GM19324 (cell line): Measurements from ENCODE around the gene GGNBP2.
"Not testable (repeated sequence)": the region's sequence is repeated elsewhere in the genome, so short reads cannot be mapped to it uniquely, and the experiment has no call there.

ENCODE experiments used
- ATAC-seq: cut with Tn5 transposase; IDR thresholded peaks from one replicate; pipeline ENCODE4 v1.9.1; 2021; ENCODE audit warnings: mild to moderate bottlenecking, moderate library complexity; ENCODE audit not compliant: unreplicated experiment, low FRiP score

The GGNBP2 gene

DNA sequence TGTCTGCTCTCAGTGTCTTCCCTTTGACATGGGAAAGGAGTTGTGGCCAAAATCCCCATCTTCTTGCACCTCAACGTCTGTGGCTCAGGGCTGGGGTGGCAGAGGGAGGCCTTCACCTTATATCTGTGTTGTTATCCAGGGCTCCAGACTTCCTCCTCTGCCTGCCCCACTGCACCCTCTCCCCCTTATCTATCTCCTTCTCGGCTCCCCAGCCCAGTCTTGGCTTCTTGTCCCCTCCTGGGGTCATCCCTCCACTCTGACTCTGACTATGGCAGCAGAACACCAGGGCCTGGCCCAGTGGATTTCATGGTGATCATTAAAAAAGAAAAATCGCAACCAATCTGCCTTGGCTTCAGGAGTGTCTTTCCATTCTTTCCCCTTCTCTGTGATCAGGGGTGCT lies 55.7 kb downstream of the GGNBP2 start:
- ATAC-seq, result no peak

DNA sequence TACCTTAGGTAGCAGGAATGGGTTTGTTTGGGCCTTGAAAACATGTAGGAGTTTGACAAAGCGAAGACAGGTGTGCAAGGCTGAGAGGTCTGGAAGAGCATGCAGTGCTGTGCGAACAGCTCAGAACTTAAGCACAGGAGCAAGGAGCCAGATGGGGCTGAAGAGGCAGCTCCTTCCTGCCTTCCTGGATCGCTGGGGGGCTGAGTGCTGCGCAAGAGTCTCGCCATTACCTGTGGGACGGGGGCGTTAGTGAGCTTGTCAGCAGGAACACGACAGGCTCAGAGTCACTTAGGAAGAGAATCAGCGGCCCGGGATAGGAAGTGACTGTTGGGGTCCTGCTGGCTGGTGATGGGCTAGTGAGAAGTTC lies 56.2 kb downstream of the GGNBP2 start:
- ATAC-seq, result peak; percentile 1

DNA sequence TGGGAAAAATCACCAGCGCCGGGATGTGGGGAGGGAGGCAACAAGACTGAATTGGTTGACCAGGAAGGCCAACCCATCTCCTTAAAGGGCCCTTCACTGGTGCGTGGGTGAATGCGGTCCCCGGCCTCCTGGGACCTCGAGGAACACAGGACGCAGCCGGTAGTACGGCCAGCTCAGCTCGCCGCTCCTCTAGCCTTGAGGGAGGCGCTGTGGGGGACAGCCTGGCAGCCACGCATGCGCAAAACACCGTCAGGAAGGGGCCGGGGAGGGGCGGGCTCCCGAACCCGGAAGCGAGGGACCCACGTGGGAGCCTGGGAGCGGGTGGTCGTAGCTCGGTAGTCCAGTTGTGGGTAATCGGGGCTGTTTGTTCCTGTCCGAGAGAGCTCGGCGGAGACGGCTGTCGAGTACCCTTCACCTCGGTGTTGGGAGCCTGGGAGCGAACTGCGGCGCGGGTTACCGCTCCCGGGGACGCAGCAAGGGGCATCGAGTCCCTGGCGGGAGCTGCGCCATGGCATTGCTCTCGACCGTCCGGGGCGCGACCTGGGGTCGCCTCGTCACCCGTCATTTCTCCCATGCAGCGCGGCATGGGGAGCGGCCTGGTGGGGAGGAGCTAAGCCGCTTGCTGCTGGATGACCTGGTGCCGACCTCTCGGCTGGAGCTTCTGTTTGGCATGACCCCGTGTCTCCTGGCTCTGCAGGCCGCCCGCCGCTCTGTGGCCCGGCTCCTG lies 56.7 kb downstream of the GGNBP2 start, which contains the start of gene MRM1:
Gene MRM1 (plus strand): TSS at position 281 of the 727 bp plus-strand sequence. CDS start 228 bp downstream, at position 509.
- ATAC-seq, result peak; percentile 77

DNA sequence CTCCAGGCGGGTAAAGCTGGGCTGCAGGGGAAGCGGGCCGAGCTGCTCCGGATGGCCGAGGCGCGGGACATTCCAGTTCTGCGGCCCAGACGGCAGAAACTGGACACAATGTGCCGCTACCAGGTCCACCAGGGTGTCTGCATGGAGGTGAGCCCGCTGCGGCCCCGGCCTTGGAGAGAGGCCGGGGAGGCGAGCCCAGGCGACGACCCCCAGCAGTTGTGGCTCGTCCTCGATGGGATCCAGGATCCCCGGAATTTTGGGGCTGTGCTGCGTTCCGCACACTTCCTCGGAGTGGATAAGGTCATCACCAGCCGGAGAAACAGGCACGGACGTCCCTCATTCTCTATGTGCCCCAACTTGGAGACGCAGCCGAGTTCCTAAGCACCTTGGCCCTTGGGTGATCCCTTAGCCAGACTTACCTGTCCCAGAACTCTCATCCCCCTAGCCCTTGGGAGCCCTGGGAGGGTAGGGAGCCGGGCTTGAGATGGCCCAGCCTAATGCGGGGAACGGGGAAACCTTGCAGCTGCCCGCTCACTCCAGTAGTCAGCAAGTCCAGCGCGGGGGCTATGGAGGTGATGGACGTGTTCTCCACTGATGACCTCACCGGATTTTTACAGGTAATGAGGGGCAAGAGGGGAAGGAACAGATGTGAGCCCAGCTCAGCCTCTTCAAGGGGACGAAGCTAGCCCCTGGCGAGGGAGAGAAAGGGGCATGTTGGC lies 57.5 kb downstream of the GGNBP2 start:
- ATAC-seq, result no peak

DNA sequence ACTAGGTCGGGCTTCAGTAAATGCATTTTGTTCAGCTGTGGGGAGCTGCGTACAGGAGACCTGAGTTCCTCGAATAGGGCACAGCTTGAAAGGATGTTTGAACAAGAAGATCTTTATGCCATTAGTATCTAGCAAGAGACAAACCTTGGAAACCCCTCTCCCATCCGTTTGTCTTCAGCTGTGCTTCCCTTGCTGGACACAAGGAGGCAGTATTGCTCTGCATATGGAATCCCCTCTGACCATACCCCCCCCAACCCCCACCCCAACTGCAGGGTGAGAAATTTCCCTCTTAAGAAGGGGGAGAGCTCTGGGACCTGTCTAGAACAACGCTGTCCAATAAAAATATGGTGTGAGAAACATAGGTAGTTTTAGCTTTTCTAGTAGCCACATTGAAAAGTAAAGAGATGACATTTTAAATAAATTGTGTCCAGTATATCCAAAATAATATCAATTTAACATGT lies 58.2 kb downstream of the GGNBP2 start:
- no peak for ATAC-seq

DNA sequence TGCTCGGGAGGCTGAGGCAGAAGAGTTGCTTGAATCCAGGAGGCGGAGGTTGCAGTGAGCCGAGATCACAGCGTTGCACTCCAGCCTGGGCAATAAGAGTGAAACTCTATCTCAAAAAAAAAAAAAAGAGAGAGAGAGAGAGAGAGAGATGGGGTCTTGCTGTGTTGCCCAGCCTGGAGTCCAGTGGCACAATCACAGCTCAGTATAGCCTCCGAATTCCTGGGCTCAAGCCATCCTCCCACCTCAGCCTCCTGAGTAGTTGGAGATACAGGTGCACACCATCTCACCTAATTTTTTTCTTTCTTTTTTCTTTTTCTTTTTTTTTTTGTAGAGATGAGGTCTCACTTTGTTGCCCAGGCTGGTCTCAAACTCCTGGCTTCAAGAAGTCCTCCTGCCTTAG lies 60.3 kb downstream of the GGNBP2 start:
- ATAC-seq, result not testable (repeated sequence)

DNA sequence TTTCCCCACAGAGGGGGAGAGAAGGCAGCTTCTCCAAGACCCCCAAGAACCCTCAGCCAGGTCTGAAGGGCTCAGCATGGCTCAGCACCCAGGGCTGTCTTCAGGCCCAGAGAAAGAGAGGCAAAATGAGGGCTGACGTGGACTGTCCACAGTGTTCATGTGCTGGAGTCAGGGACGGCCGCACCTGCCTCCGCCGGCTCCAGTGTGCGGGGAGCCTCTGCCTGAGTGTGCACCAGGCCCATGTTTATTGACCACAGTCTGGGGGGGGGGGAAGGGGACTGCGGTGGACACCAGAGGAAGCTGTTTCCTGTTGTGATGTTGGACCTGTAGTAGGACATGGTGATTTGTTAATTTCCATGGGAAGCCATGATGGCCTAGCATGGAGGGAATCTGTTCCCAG lies 63.6 kb downstream of the GGNBP2 start:
- no peak for ATAC-seq

DNA sequence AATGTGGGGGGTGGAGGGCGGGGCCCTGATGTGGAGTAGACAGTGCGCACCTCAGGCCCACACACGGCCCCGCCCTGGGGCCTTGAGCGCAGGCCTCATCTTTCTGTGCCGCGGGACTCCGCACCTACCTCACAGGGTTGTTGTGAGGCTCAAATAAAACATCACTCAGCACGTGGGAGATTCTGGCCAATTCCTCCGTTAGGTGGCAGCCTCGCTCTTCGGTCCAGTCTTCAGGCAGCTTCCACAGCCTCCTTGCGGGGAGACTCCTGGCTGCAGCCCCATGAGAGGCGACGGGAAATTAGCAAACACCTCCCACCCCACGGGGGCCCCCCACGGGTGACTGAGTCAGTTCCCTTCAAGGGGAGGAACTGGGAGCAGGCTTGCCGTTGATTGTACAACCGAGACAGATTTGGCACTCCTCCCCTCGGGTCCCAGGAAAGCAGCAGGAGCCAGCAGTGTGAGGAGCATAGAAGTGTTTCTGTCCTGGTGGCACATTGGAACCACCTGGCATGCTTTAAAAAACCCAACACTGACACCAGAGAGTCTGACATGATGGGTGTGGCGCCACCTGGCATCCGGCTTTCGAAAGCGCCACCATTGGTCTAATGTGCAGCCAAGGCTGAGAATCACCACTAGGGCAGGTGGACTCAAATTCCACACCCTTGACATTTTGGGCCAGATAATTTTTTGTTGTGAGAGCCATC lies 64.2 kb downstream of the GGNBP2 start:
- ATAC-seq, result no peak

DNA sequence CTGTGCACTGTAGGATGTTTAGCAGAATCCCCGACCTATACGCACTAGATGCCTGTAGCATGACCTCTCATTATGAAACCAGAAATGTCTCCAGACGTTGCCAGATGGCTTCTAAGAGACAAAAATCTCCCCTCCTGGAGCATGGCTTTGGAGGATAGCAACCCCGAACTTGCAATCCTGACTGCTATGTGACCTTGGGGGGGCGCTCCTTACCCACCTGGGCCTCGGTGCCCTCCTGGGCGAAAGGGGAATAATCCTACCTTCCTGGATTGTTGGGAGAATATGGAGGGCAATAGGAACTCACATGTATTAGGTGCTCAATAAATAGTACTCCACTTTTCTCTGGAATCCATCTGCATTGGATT lies 64.8 kb downstream of the GGNBP2 start:
- ATAC-seq, result no peak

DNA sequence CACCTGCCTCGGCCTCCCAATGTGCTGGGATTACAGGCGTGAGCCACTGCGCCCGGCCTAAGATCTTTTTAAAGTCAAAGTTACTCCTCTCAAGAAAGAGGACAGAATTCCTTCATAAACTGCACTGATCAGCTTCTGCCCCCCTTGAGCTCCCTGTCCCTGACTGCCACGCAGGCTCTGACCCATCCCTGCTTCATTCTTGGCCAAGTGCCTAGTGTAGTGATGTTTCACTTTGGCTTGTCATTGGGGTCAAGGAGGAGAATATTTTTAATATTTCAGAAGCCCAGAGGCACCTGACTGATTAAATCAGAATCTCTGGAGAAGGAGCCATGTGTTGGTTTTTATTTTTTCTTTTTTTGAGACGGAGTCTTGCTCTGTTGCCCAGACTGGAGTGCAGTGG lies 65.8 kb downstream of the GGNBP2 start:
- ATAC-seq, result no peak

DNA sequence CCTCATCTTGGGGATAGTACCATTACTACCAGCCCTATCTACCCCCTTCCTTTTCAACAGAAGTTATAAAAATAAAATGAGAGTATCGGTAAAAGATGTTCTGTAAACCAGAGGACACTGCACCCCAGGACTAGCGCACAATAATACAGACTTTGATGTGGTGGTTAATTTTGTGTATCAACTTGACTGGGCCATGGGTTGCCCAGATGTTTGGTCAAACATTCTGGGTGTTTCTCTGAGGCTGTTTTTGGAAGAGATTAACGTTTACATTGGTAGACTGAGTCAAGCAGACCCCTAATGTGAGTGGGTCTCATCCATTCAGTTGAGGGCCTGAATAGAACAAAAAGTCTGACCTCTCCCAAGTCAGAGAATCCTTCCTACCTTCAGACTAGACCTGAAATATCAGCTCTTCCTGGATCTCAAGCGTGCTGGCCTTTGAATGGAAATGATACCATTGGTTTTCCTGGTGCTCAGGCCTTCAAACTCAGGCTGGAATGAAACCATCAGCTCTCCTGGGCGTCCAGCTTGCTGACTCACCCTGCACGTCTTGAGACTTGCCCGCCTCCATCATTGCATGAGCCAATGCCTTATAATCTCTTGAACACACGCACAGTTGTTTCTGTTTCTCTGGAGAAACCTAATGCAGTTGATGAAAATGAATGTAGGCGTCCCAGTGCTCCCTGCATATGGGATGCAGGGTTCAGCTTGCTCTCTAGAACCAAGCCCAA lies 66.8 kb downstream of the GGNBP2 start:
- no peak for ATAC-seq

DNA sequence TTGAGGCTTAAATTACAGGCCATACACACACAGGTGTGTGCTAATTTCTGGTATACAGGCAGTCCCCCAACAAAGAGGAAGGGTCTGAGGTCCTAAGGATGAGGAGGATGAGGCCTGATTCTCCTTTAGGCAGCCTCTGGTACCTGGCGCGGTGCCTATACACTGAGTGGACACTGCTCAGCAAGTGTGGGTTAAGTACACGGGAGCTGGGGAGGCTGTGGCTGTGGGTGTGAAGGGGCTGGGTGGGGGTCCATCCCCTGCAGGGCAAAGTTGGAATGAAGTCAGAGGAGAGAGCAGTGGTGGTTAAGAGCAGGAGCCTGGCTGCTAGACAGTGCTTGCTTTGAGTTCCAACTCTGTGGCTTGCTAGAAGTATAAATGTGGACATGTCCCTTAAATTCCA lies 67.6 kb downstream of the GGNBP2 start:
- no peak for ATAC-seq

DNA sequence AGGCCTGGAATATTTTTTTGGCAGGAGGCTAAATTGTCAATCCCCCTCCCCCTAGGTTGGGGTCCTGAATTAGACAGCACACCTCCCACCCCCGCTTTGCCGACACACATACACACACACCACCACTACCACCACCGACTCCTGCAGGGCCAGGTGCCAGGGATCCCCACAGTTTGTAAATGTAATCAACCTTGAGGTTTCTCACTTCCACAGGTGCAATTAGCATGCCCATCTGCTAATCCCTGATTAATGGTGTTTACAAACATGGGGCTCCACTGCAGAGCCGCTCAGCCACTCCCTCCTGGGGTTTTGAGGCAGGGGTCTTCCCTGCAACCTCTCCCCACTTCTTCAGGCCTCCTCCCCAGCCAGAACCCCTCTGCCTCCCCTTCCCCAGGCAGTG lies 68.4 kb downstream of the GGNBP2 start:
- ATAC-seq, result no peak

DNA sequence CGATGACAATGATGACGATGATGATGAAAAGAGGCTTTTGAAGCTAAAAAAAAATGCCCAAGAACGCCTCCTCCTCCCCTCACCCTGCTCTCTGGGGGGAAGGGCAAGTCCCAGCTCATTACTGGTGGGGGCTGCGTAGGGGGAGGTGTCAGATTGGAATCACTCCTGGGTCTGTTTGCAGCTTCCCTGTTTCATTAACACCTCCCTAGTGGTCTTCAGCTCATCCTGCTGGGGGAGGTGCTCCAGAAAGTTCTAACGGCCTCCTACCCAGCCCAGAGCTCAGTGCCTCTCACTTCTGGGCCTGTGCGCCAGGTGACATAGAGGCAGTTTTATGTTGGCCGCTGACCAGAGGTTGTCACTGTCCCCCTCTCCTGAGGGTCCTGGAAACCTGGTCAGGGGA lies 69.4 kb downstream of the GGNBP2 start:
- no peak for ATAC-seq

DNA sequence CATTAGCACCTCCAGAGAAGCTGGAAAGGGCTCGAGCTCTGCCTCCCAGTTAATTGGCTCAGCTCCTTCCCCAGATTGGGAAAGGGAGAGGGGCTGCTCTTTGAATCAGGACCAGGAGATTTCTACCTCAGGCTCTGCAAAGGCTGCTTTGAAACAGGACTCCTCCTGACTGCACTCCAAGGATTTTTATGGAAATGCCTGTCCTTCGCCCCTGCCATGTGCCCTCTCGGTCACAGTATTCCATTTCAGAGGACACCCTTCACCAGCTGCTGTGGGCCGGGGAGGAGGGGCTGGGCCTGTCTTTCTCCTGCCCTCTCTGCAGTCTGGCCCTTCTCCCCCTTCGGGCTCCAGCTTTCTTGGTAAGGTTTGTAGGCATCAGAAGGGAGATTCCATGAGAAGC lies 70.2 kb downstream of the GGNBP2 start:
- ATAC-seq, result no peak

DNA sequence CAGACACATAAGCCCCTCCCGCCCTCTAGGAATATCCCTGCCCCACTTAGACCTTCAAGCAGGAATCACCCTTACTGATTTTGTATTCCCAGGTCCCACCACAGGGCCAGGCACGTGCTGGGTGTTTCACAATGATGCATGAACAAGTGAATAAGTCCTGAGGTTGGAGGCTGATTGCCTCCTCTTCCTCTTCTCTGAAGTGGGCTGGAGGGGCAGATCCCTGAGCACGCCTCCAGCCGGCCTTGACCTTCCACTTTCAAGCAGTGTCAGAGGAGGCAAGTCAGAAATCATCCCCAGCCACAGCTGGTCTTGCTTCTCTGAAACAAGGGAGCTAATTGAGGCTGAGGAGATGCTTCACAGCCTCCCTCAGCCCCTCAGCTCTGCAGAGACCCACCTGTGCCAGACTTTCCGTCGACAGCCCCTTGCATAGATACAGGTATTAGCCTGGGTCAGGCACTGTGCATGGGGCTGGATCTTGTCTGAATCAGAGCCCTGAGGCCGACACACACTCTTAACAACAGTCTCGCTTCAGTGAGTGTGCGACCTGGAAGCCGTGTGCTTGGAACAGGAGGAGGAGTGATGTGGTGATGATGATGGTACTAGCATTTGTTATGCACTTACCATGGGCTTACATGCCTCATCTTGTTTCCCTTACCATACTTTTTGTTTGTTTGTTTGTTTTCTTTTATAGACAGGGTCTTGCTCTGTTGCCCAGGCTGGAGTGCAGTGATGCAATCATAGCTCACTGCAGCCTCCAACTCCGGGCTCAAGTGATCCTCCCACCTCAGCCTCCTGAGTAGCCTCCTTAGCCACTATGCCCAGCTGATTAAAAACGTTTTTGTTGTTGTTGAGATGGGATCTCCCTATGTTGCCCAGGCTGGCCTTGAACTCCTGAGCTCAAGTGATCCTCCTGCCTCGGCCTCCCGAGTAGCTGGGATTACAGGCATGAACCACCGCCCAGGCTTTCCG lies 71.6 kb downstream of the GGNBP2 start:
- no peak for ATAC-seq

DNA sequence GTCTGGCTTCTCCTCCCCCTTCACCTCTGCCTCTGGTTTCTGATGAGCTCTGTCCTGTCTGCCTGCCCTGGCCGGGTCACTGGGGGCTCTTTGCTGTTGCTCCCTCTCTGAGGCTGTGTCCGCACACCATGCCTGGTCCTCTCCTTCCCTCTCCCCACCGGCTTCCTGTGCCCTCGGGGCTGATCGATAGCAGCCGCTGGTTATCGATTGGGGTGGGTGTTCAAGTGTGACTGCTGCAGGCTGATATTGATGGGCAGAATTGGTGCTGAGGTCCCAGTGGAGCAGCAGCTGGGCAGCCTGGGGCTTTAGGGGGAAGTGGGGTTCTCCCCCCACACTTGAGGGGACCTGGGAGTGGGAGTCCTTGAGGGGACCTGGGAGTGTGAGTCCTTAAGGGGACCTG lies 73.1 kb downstream of the GGNBP2 start:
- no peak for ATAC-seq

DNA sequence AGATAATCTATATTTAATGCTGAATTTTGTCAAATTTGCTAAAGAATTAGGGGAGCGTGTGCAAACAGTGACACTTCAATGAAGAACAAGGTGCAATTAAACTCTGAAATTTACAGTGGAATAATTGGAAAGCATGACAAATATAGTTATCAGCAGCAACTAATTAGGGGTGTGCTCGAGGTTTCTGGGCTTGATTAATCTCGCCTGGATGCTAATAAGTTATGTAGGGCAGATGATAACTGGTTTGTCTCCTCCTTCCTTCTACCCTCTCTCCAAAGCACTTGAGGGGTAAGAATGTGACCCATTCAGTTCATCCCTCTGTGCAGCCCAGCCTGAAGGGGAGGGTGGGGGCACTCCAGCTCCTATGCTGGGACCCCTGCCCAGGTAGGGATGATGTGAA lies 78.6 kb downstream of the GGNBP2 start:
- ATAC-seq, result no peak

DNA sequence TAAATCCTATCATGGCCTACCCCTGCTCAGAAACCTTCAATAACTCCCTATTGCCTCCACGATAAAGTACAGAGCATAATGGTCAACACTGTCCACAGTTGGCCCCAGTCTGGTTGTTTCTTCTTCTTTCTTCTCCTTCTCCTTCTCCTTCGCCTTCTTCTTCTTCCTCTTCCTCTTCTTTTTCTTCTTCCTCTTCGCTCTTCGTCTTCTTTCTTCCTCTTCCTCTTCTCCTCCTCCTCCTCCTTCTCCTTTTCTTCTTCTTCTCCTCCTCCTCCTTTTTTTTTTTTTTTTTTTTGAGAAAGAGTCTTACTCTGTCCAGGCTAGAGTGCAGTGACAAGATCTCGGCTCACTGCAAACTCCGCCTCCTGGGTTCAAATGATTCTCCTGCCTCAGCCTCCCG lies 80.5 kb downstream of the GGNBP2 start:
- ATAC-seq, result no peak

DNA sequence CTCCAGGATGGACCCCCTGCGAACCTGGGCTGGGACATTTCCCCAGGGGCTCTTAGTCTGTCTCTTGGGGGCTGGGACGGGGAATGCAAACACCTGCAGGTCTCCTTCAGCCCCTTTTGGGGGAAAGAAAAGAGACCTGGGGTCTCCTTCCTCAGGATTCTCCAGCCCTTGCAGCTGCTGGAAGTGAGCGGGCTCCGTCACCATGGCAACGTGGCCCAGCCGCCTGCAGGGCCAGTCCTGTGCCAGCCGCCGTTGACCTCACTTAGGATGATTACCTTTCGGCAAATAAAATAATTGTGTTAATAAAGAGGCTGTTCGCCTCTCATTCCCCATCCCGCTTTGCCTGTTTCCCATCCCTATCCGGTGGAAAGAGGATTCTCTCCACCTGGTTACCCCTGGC lies 82.4 kb downstream of the GGNBP2 start:
- no peak for ATAC-seq
